HepG2 (cell line): ENCODE data around the gene GIN1. TPM values are rescaled to one million over a fixed set of nuclear protein-coding genes. Genes with fewer than 3 reads are reported as not detected.

Source experiments
- ATAC-seq: fragments of 200-7000 bp; cut with Tn5 transposase; 3 replicates; pipeline ENCODE4 v1.9.1; 2020; ENCODE audit warnings: mild to moderate bottlenecking, moderate library complexity
- BruUV-seq: library from RNA; stranded (reverse); fragments of 400-500 nt; replicated peaks from 2 replicates; lab custom pipeline; 2021; lab: Mats Ljungman, UMichigan
- CTCF ChIA-PET: fragments of 300-600 bp; formaldehyde crosslinking; extraction: SDS; loops from one replicate; lab custom pipeline; 2021; ENCODE audit warnings: low total read pairs, inconsistent platforms, low intra/inter-chr PET ratio; lab: Yijun Ruan, JAX
- POLR2A ChIA-PET: fragments of 350-600 bp; sonication (Branson Sonifier 250); formaldehyde crosslinking; loops from one replicate; lab custom pipeline; 2020; ENCODE audit warnings: antibody characterized with exemption, inconsistent platforms; lab: Yijun Ruan, JAX
- DNase-seq: peaks from one replicate; pipeline ENCODE4 v3.0.0-alpha.2; 2015; ENCODE audit warnings: low spot score
- FAIRE-seq: peaks from 3 replicates; lab custom pipeline; 2011; peaks lifted over from hg19 to GRCh38; lab: Jason Lieb, UNC
- H2AFZ ChIP-seq: one replicate; pipeline ENCODE4 v1.6.1; 2011; ENCODE audit warnings: low read length, inconsistent platforms
- H3K27ac ChIP-seq: fragments of 300-600 bp; 3 replicates; pipeline ENCODE4 v1.8.0; 2011; ENCODE audit warnings: mixed run types, mild to moderate bottlenecking, mixed read lengths, low read length, inconsistent platforms; ENCODE audit not compliant: insufficient read depth; ENCODE audit errors: extremely low read length
- H3K27me3 ChIP-seq, 2 experiments: fragments of 200-600 bp in 1 of 2; 2 replicates in 1 of 2; 3 replicates in 1 of 2; pipeline versions ENCODE4 v1.6.0 to v1.8.0; 2011; ENCODE audit warnings: low read length in 2 of 2, mild to moderate bottlenecking in 2 of 2, moderate library complexity in 2 of 2, inconsistent platforms in 1 of 2; ENCODE audit not compliant: insufficient read depth in 2 of 2, control insufficient read depth in 1 of 2
- H3K36me3 ChIP-seq, 2 experiments: fragments of 200-600 bp in 1 of 2; replicated peaks in 1 of 2; 2 replicates in 1 of 2; 3 replicates in 1 of 2; pipeline versions ENCODE4 v1.5.1 to v1.8.0; 2011; ENCODE audit warnings: low read length in 2 of 2, inconsistent platforms in 1 of 2; ENCODE audit not compliant: insufficient read depth in 2 of 2, control insufficient read depth in 1 of 2
- H3K4me1 ChIP-seq: 2 replicates; pipeline ENCODE4 v1.5.1; 2012; ENCODE audit warnings: low read length, inconsistent platforms; ENCODE audit not compliant: insufficient read depth
- H3K4me2 ChIP-seq: 2 replicates; pipeline ENCODE4 v1.6.0; 2011; ENCODE audit warnings: low read depth, low read length, inconsistent platforms
- H3K4me3 ChIP-seq, 3 experiments: fragments of 200-600 bp in 1 of 3; sonication (generic), shearing (Covaris generic) in 1 of 3; replicated peaks in 1 of 3; 2 replicates each; pipeline ENCODE4 v1.5.1; 2011 to 2016; ENCODE audit warnings: low read length in 3 of 3, inconsistent platforms in 2 of 3, low read depth in 2 of 3, mild to moderate bottlenecking in 2 of 3, control low read depth in 1 of 3, mixed read lengths in 1 of 3; ENCODE audit not compliant: insufficient read depth in 1 of 3
- H3K79me2 ChIP-seq: one replicate; pipeline ENCODE4 v1.6.1; 2011; ENCODE audit warnings: low read length, inconsistent platforms; ENCODE audit not compliant: insufficient read depth
- H3K9ac ChIP-seq: 2 replicates; pipeline ENCODE4 v1.6.0; 2011; ENCODE audit warnings: mild to moderate bottlenecking, low read depth, low read length, inconsistent platforms; ENCODE audit not compliant: insufficient read depth
- H3K9me3 ChIP-seq: 2 replicates; pipeline ENCODE4 v1.5.1; 2012; ENCODE audit warnings: mild to moderate bottlenecking, low read length
- H4K20me1 ChIP-seq: 2 replicates; pipeline ENCODE4 v1.6.0; 2011; ENCODE audit warnings: inconsistent platforms, mild to moderate bottlenecking, low read length, moderate library complexity; ENCODE audit not compliant: insufficient read depth
- AHR ChIP-seq: IDR thresholded peaks from 2 replicates; pipeline ENCODE4 v1.6.1; 2018; ENCODE audit warnings: missing genetic modification reagents, missing compliant biosample characterization
- ERF ChIP-seq: IDR thresholded peaks from 2 replicates; pipeline ENCODE4 v1.6.1; 2018; ENCODE audit warnings: missing biosample characterization, missing genetic modification reagents
- FOSL1 ChIP-seq: sonication (generic); formaldehyde crosslinking; IDR thresholded peaks from 2 replicates; pipeline ENCODE4 v1.9.0; 2021; ENCODE audit warnings: missing genetic modification reagents, borderline replicate concordance
- KLF6 ChIP-seq: IDR thresholded peaks from 2 replicates; pipeline ENCODE4 v1.8.0; 2016; ENCODE audit warnings: missing biosample characterization, missing genetic modification reagents
- NCOA5 ChIP-seq: sonication (generic); formaldehyde crosslinking; IDR thresholded peaks from 2 replicates; pipeline ENCODE4 v1.4.0; 2020; ENCODE audit warnings: missing genetic modification reagents
- PAXIP1 ChIP-seq: sonication (generic); formaldehyde crosslinking; conservative IDR thresholded peaks from 2 replicates; pipeline ENCODE4 v1.4.0; 2020; ENCODE audit warnings: mild to moderate bottlenecking, missing genetic modification reagents, moderate library complexity
- POLR2A ChIP-seq, 2 experiments: IDR thresholded peaks; 2 replicates each; pipeline ENCODE4 v1.6.1; 2011; ENCODE audit warnings: low read depth in 2 of 2, low read length in 2 of 2, mild to moderate bottlenecking in 1 of 2, moderate library complexity in 1 of 2; ENCODE audit not compliant: insufficient read depth in 1 of 2
- ZFAT ChIP-seq: sonication (generic); formaldehyde crosslinking; conservative IDR thresholded peaks from 2 replicates; pipeline ENCODE4 v1.8.1; 2023; ENCODE audit warnings: missing genetic modification reagents, inconsistent platforms
- ZMYM2 ChIP-seq: sonication (generic); formaldehyde crosslinking; IDR thresholded peaks from 2 replicates; pipeline ENCODE4 v1.8.0; 2022; ENCODE audit warnings: mild to moderate bottlenecking, missing genetic modification reagents
- ZNF256 ChIP-seq: sonication (generic); formaldehyde crosslinking; conservative IDR thresholded peaks from 2 replicates; pipeline ENCODE4 v1.4.0; 2020; ENCODE audit warnings: missing genetic modification reagents
- ZNF451 ChIP-seq: sonication (generic); formaldehyde crosslinking; IDR thresholded peaks from 2 replicates; pipeline ENCODE4 v1.5.0; 2020; ENCODE audit warnings: mild to moderate bottlenecking, missing genetic modification reagents
- ZNF549 ChIP-seq: sonication (generic); formaldehyde crosslinking; IDR thresholded peaks from 2 replicates; pipeline ENCODE4 v1.5.0; 2020; ENCODE audit warnings: missing genetic modification reagents
- ZNF737 ChIP-seq: sonication (generic); formaldehyde crosslinking; IDR thresholded peaks from 2 replicates; pipeline ENCODE4 v1.5.0; 2020; ENCODE audit warnings: missing genetic modification reagents, mild to moderate bottlenecking, borderline replicate concordance
- ZNF768 ChIP-seq: sonication (generic); formaldehyde crosslinking; IDR thresholded peaks from 2 replicates; pipeline ENCODE4 v1.4.0; 2020; ENCODE audit warnings: missing genetic modification reagents
- ZNF816 ChIP-seq: sonication (generic); formaldehyde crosslinking; IDR thresholded peaks from 2 replicates; pipeline ENCODE4 v1.8.0; 2022; ENCODE audit warnings: missing genetic modification reagents, mild to moderate bottlenecking, borderline replicate concordance
- ZNF83 ChIP-seq: sonication (generic); formaldehyde crosslinking; IDR thresholded peaks from 2 replicates; pipeline ENCODE4 v1.4.0; 2020; ENCODE audit warnings: missing genetic modification reagents, mild to moderate bottlenecking, borderline replicate concordance
- WGBS: methylation state at CpG from one replicate; pipeline ENCODE4 v1.1.6; 2017; ENCODE audit warnings: low lambda C conversion rate; 5-methylcytosine and 5-hydroxymethylcytosine counted together
- in situ Hi-C: cut with HindIII; loops from 2 replicates; pipeline ENCODE4 v1.10.0; 2017; ENCODE audit warnings: low pct_unique_long_range_greater_than_20kb; ENCODE audit not compliant: extremely low pct_ligation_motif_present
- intact Hi-C: fragments of 100-400 bp; cut with micrococcal nuclease; formaldehyde crosslinking; loops from one replicate; pipeline ENCODE4 v1.10.0; 2022; ENCODE audit not compliant: unreplicated experiment
- polyA plus RNA-seq, 8 experiments: library from polyadenylated mRNA; depleted of rRNA in 3 of 8; stranded (reverse) in 7 of 8; unstranded in 1 of 8; fragments of >200 nt; fragmentation: Illumina TruSeq in 4 of 8; extraction: Trizol in 4 of 8; gene quantifications; 2 replicates each; pipeline versions ENCODE4 v1.2.1 to v1.2.3, GENCODE V29; 2011 to 2016; ENCODE audit warnings: low read depth in 4 of 8, missing spikeins in 1 of 8, mixed read lengths in 1 of 8; ENCODE audit not compliant: insufficient read depth in 1 of 8
- total RNA-seq, 5 experiments: library from RNA; depleted of rRNA; stranded (reverse); fragments of >200 nt; fragmentation: Illumina TruSeq; extraction: Trizol; gene quantifications; 2 replicates each; pipeline ENCODE4 v1.2.3, GENCODE V29; 2016; ENCODE audit warnings: low read depth in 1 of 5
- TF ChIP-seq, protein P1 (sequence below): sonication (generic); formaldehyde crosslinking; IDR thresholded peaks from 2 replicates; pipeline ENCODE4 v1.4.0; 2020; ENCODE audit warnings: mild to moderate bottlenecking, low read depth, missing genetic modification reagents

The GIN1 gene
- total and polyA plus RNA-seq, 2 of the 13 experiments (the other 11 are each of a cell fraction or from before 2014, with no cell fraction given), result 1.7 to 7.7 TPM

GRCh38 chr5:103117471-103117991 is 2.4 kb downstream of the GIN1 start:
- no peaks in the 10 kb centered on the region for H4K20me1 ChIP-seq
- H3K4me2 ChIP-seq, result no peak overlapping the region
- ATAC-seq (no peak), DNase-seq (no peak), FAIRE-seq (no peak)
- 98% methylated on average over 4 of the region's 4 CpGs for WGBS
- BruUV-seq, result no TSS peak
- H3K36me3 ChIP-seq, result no peaks in the 10 kb centered on the region
- peaks cover 52% of the 10 kb centered on the region for H3K79me2 ChIP-seq
- POLR2A ChIA-PET, result no interaction called here
- H3K27ac ChIP-seq, result no peak overlapping the region
- H2AFZ ChIP-seq, result no peak overlapping the region
- intact Hi-C loops (loop anchor here (10.0 kb wide), 1 partner anchor 363 kb away; the partner anchor contains the start of gene PAM), in situ Hi-C loops (no loop called here)
- H3K4me3 ChIP-seq, result peak overlapping the region in 1 of 3 experiments; percentile 91; a peak in 1 of 6 replicates
- no peaks in the 10 kb centered on the region for H3K9me3 ChIP-seq
- TF ChIP-seq NCOA5 (CRISPR knock-in tag), result no peak
- TF ChIP-seq POLR2A (IDR thresholded peaks at IDR 0.05; ENCODE audit: insufficient read depth in 1 of 2, low read depth in 2 of 2, low read length in 2 of 2), result no peak
- TF ChIP-seq ZNF768 (CRISPR knock-in tag), result no peak
- no peak for TF ChIP-seq ZNF816 (CRISPR knock-in tag)
- TF ChIP-seq ZFAT (CRISPR knock-in tag), result no peak
- no peak for TF ChIP-seq ZNF451 (CRISPR knock-in tag)
- no peak for TF ChIP-seq ZMYM2
- H3K4me1 ChIP-seq, result peaks cover 30% of the 10 kb centered on the region
- H3K9ac ChIP-seq, result no peak overlapping the region
- CTCF ChIA-PET, result no interaction called here
- H3K27me3 ChIP-seq, result no peaks in the 10 kb centered on the region; a peak in 1 of 5 replicates

DNA sequence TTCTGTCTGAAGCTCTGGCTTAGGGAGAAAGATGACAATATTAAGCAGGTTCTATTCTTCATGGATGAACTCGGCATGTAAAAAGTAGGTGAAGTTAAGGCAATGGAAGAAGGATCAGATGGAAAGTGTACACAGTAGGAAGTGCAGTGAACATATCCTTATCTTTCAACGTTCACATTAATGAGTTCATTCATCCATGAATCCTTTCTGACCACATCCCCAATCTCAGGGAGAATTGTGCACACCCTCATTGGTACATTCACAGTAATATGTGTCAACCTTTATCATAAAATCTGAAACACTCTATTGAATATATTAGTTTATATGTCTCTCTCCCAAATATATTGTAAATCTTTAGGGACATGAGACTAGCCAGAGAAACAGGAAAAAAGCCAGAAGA is 5.5 kb downstream of the GIN1 start:
- H4K20me1 ChIP-seq, result no peaks in the 10 kb centered on the region
- no peak overlapping the region for H3K27ac ChIP-seq
- no TSS peak for BruUV-seq
- H3K4me2 ChIP-seq, result no peak overlapping the region
- 88% methylated on average over 2 of the region's 2 CpGs for WGBS
- H3K79me2 ChIP-seq, result peaks cover 30% of the 10 kb centered on the region
- FAIRE-seq, result no peak
- no peak for DNase-seq
- ChIA-PET POLR2A (no interaction called here), CTCF (no interaction called here)
- no peaks in the 10 kb centered on the region for H3K9me3 ChIP-seq
- intact Hi-C loops, result loop anchor here (10.0 kb wide), 1 partner anchor 360 kb away; the partner anchor contains the start of gene PAM
- no peaks in the 10 kb centered on the region for H3K27me3 ChIP-seq
- H3K4me3 ChIP-seq, result no peak overlapping the region
- no peaks in the 10 kb centered on the region for H3K36me3 ChIP-seq
- peaks cover 19% of the 10 kb centered on the region for H3K4me1 ChIP-seq
- in situ Hi-C loops, result no loop called here
- no peak overlapping the region for H2AFZ ChIP-seq
- no peak for ATAC-seq
- H3K9ac ChIP-seq, result no peak overlapping the region
- TF ChIP-seq ERF (CRISPR knock-in tag), result no peak
- TF ChIP-seq ZNF549 (CRISPR knock-in tag), result no peak
- no peak for TF ChIP-seq AHR (CRISPR knock-in tag)
- no peak for TF ChIP-seq ZMYM2
- TF ChIP-seq ZNF737 (CRISPR knock-in tag), result no peak
- TF ChIP-seq, protein P1, sequence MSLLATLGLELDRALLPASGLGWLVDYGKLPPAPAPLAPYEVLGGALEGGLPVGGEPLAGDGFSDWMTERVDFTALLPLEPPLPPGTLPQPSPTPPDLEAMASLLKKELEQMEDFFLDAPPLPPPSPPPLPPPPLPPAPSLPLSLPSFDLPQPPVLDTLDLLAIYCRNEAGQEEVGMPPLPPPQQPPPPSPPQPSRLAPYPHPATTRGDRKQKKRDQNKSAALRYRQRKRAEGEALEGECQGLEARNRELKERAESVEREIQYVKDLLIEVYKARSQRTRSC (CRISPR knock-in tag), result no peak
- no peak for TF ChIP-seq FOSL1 (CRISPR knock-in tag)
- TF ChIP-seq KLF6, result no peak
- no peak for TF ChIP-seq ZNF256 (CRISPR knock-in tag)
- no peak for TF ChIP-seq PAXIP1 (CRISPR knock-in tag)
- TF ChIP-seq ZNF83 (CRISPR knock-in tag), result no peak
